Heart left ventricle (tissue), 13 donors: Measurements from ENCODE around the gene NEMF.

Source experiments
- CTCF ChIP-seq, 12 donors: fragments of 200-600 bp; sonication (generic) in 4 of 12; IDR thresholded peaks; one replicate each; pipeline versions ENCODE4 v1.5.0 to v1.8.0; 2018 to 2022; ENCODE audit warnings: antibody characterized with exemption in 12 of 12, mild to moderate bottlenecking in 5 of 12
- POLR2A ChIP-seq, 2 donors: fragments of 450-650 bp; IDR thresholded peaks; one replicate each; pipeline ENCODE4 v1.6.1; 2017; ENCODE audit warnings: antibody characterized with exemption in 2 of 2, mild to moderate bottlenecking in 2 of 2, moderate library complexity in 2 of 2
- donor health status: ischemic (EF 13 %, LVEDD 7.1; RV severe dilation, severe dysfunction).
- donor health status: DM: no; HTN: yes; CAD: no.
- donor health status: DM: no; HTN: no; CAD: no.
- donor health status: ischemic (EF 25% LVEDD 6.9; RV normal size, moderate dysfunction).
- donor health status: ischemic (EF 25% LVEDD 5.7; RV mildly dilated, moderate dysfunction).
- donor health status: ischemic (EF 35%, LVEDD 5.7; RV mildly dilated, moderate dysfunction).
- donor health status: nonischemic (EF 11% LVEDD 7.7; RV severe dilation, severe dysfunction).
- donor health status: DM: yes; HTN: yes; CAD: no.
- donor health status: PGD.
- donor health status: ischemic (EF 29% LVEDD 5.4; RV normal size, mild dysfunction).
- donor health status: nonischemic (EF 23%, LVEDD 6.1; RV moderate dilation, normal function).

DNA sequence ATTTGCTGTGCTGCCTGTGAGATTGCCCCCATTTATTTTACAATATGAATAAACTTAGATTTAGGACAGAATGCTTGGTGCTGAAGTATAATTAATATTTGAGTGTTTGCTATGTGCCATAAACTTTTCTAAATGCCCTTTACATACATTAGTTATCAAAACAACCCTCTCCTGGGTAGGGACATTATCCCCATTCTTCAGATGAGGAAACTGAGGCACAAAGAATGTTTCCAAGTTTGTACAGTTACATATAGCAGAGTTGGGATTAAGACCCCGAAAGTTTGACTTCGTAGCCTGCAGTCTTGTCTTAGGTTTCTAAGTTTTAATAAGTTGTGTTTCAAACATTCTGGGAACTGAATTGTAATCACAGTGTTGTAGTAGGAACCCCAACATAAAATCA lies 66.3 kb downstream of the NEMF start:
- TF ChIP-seq POLR2A (IDR thresholded peaks at IDR 0.05) (no peak), CTCF (IDR thresholded peaks at IDR 0.05) (no peak)
